ENCODE results near the gene PCP4L1. TPM values are rescaled to one million over a fixed set of nuclear protein-coding genes. Genes with fewer than 3 reads are reported as not detected.
A peak's percentile ranks its signal among the peaks of the same experiment; 100 is the strongest.

The PCP4L1 gene
- 0.66 and 0.83 TPM in 2 replicates for total RNA-seq (2021)
- long read RNA-seq, partial matches to known transcripts: 0 of 2 reads
- long read RNA-seq, other reads (novel, unspliced or antisense): 0 of 2 reads

- Histone ChIP-seq H4K91ac (ENCODE audit: insufficient read length, low read depth, low read length) (no peak within 1 kb of the TSS), H4K20me1 (ENCODE audit: control insufficient read depth, insufficient read depth, insufficient read length) (no peaks in the 10 kb centered on the region), H2AFZ (ENCODE audit: low read length) (peak within 1 kb of the TSS; percentile 74), H3K14ac (ENCODE audit: insufficient read depth, low read length) (peak within 1 kb of the TSS; percentile 55; the same call in 1 of the 2 replicates), H3T11ph (ENCODE audit: low read length) (no peak within 1 kb of the TSS), H3K4me1 (ENCODE audit: insufficient read depth, low read length) (peaks cover 5% of the 10 kb centered on the region; the same call in 1 of the 2 replicates), H2BK5ac (ENCODE audit: insufficient read length, low read length) (no peak within 1 kb of the TSS), H3K9ac (ENCODE audit: extremely low read depth, insufficient read length, low read length) (no peak within 1 kb of the TSS), H2AK5ac (ENCODE audit: insufficient read length, low read length) (no peak within 1 kb of the TSS), H3K4me2 (ENCODE audit: insufficient read depth, insufficient read length, low read length) (peak within 1 kb of the TSS; percentile 55), H2BK120ac (ENCODE audit: low read depth, low read length, poor library complexity, severe bottlenecking) (no peak within 1 kb of the TSS), H3K18ac (ENCODE audit: insufficient read length, low read depth, low read length) (no peak within 1 kb of the TSS), H2BK20ac (ENCODE audit: low read depth, low read length, poor library complexity, severe bottlenecking) (no peak within 1 kb of the TSS), H4K5ac (ENCODE audit: insufficient read length, low read depth, low read length) (no peak within 1 kb of the TSS), H3K4ac (ENCODE audit: low read depth, low read length) (no peak within 1 kb of the TSS), H3K27me3 (ENCODE audit: insufficient read depth, low read length) (peaks cover 12% of the 10 kb centered on the region; the same call in 1 of the 2 replicates), H3K79me1 (ENCODE audit: insufficient read depth, low read depth, low read length, poor library complexity, severe bottlenecking) (no peaks in the 10 kb centered on the region), H3K79me2 (ENCODE audit: insufficient read depth, low read length) (no peaks in the 10 kb centered on the region), H4K8ac (replicated peaks; ENCODE audit: insufficient read length, low read depth, low read length) (no peak within 1 kb of the TSS), H3K23me2 (ENCODE audit: insufficient read length, low read depth, low read length, poor library complexity, severe bottlenecking) (peaks cover 11% of the 10 kb centered on the region), H3K56ac (ENCODE audit: insufficient read length, low read depth, low read length) (no peak within 1 kb of the TSS), H2BK15ac (ENCODE audit: low read depth, low read length) (no peak within 1 kb of the TSS), H3K9me3 (ENCODE audit: control insufficient read depth, low read depth, low read length) (peaks cover 6% of the 10 kb centered on the region), H3K27ac (ENCODE audit: insufficient read length, low read depth, low read length) (no peak within 1 kb of the TSS), H3K23ac (ENCODE audit: insufficient read length, low read depth, low read length) (no peak within 1 kb of the TSS), H2BK12ac (ENCODE audit: insufficient read length, low read depth, low read length) (no peak within 1 kb of the TSS)
- peaks cover 17 to 26% of the 10 kb centered on the region in 2 experiments for H3K4me1 Mint-ChIP-seq
- TF ChIP-seq, protein P1, sequence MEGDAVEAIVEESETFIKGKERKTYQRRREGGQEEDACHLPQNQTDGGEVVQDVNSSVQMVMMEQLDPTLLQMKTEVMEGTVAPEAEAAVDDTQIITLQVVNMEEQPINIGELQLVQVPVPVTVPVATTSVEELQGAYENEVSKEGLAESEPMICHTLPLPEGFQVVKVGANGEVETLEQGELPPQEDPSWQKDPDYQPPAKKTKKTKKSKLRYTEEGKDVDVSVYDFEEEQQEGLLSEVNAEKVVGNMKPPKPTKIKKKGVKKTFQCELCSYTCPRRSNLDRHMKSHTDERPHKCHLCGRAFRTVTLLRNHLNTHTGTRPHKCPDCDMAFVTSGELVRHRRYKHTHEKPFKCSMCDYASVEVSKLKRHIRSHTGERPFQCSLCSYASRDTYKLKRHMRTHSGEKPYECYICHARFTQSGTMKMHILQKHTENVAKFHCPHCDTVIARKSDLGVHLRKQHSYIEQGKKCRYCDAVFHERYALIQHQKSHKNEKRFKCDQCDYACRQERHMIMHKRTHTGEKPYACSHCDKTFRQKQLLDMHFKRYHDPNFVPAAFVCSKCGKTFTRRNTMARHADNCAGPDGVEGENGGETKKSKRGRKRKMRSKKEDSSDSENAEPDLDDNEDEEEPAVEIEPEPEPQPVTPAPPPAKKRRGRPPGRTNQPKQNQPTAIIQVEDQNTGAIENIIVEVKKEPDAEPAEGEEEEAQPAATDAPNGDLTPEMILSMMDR (conservative IDR thresholded peaks at IDR 0.05): no peak
- peaks cover 13 to 20% (median 14%) of the 10 kb centered on the region in 3 experiments for H3K36me3 Mint-ChIP-seq (ENCODE audit: insufficient read depth in 1 of 3, low read depth in 3 of 3)
- peak; percentile 95 for DNase-seq
- H3K4me3 Mint-ChIP-seq: peak within 1 kb of the TSS; percentile 59 to 78
- H3K9me3 Mint-ChIP-seq: peaks cover 27 to 28% of the 10 kb centered on the region in 2 experiments
- no peak within 1 kb of the TSS; a peak in 1 of 7 replicates for H3K27ac Mint-ChIP-seq
- H3K27me3 Mint-ChIP-seq (ENCODE audit: low read depth): peaks cover 81% of the 10 kb centered on the region
- WGBS (ENCODE audit: extremely low coverage, insufficient read length, low lambda C conversion rate): no CpG with 5 or more reads among the region's 62 CpGs
Measured at GRCh38 chr1:161258439-161259344, at the start of gene PCP4L1. PCP4L1 (plus strand) TSS chr1:161258745; CDS start chr1:161258975, 230 bp downstream.
